Measurements from ENCODE around the gene APOA4. TPM values are rescaled to one million over a fixed set of nuclear protein-coding genes. Genes with fewer than 3 reads are reported as not detected.

APOA4 gene
- total and polyA plus RNA-seq, 2 of the 13 experiments (the other 11 are each of a cell fraction or from before 2014, with no cell fraction given): 3.8 to 7.2 TPM

GRCh38 chr11:116791002-116791812 is 31.9 kb downstream of the APOA4 start (continued):
- TF ChIP-seq STAG1 (CRISPR knock-in tag; IDR thresholded peaks at IDR 0.05): peak; percentile 97
- TF ChIP-seq ZBTB1 (CRISPR knock-in tag; IDR thresholded peaks at IDR 0.05; ENCODE audit: borderline replicate concordance): no peak
- TF ChIP-seq KMT2B (CRISPR knock-in tag; IDR thresholded peaks at IDR 0.05): peak; percentile 65
- no peak for TF ChIP-seq HOXA9 (CRISPR knock-in tag; IDR thresholded peaks at IDR 0.05; ENCODE audit: borderline replicate concordance)
- no peak; the same call in 1 of the 2 replicates for TF ChIP-seq POGZ (CRISPR knock-in tag; IDR thresholded peaks at IDR 0.05)
- TF ChIP-seq JDP2 (CRISPR knock-in tag; IDR thresholded peaks at IDR 0.05; ENCODE audit: borderline replicate concordance): no peak
- no peak for TF ChIP-seq ZNF776 (CRISPR knock-in tag; IDR thresholded peaks at IDR 0.05)
- peak; percentile 60; the same call in 1 of the 2 replicates for TF ChIP-seq ZNF670 (CRISPR knock-in tag; IDR thresholded peaks at IDR 0.05; ENCODE audit: borderline replicate concordance)
- peak; percentile 40; the same call in 1 of the 2 replicates for TF ChIP-seq RARA (CRISPR knock-in tag; IDR thresholded peaks at IDR 0.05)
- peak; percentile 65; the same call in 1 of the 2 replicates for TF ChIP-seq ZNF572 (CRISPR knock-in tag; IDR thresholded peaks at IDR 0.05)
- 0 out of 2 replicates have a peak, but pooled peaks have one; percentile 36 for TF ChIP-seq ZNF138 (CRISPR knock-in tag; IDR thresholded peaks at IDR 0.05; ENCODE audit: low read depth)
- peak; percentile 60 for TF ChIP-seq MEIS1 (CRISPR knock-in tag; IDR thresholded peaks at IDR 0.05; ENCODE audit: borderline replicate concordance)
- TF ChIP-seq AGO1 (IDR thresholded peaks at IDR 0.05; ENCODE audit: low read depth, low read length, poor library complexity, severe bottlenecking): no peak
- no peak for TF ChIP-seq SOX6 (IDR thresholded peaks at IDR 0.05)
- peak; percentile 81 for TF ChIP-seq SOX6 (CRISPR knock-in tag; IDR thresholded peaks at IDR 0.05)
- TF ChIP-seq SIX4 (CRISPR knock-in tag; IDR thresholded peaks at IDR 0.05): no peak
- TF ChIP-seq SRSF1 (optimal IDR thresholded peaks at IDR 0.05; ENCODE audit: low read depth, low read length): peak; percentile 31
- no peak for TF ChIP-seq ARNT (IDR thresholded peaks at IDR 0.05)
- TF ChIP-seq ZNF10 (CRISPR knock-in tag; IDR thresholded peaks at IDR 0.05; ENCODE audit: borderline replicate concordance, low read depth): no peak
- TF ChIP-seq EHMT2 (IDR thresholded peaks at IDR 0.05; ENCODE audit: borderline replicate concordance, low read depth, low read length): no peak
- TF ChIP-seq CSRNP1 (CRISPR knock-in tag; IDR thresholded peaks at IDR 0.05): no peak
- TF ChIP-seq NFRKB (IDR thresholded peaks at IDR 0.05): no peak
- TF ChIP-seq ZSCAN9 (CRISPR knock-in tag; IDR thresholded peaks at IDR 0.05; ENCODE audit: borderline replicate concordance): no peak
- TF ChIP-seq ZNF17 (CRISPR knock-in tag; IDR thresholded peaks at IDR 0.05): no peak
- TF ChIP-seq RNF2 (conservative IDR thresholded peaks at IDR 0.05; ENCODE audit: low read depth): no peak
- TF ChIP-seq ESRRA (CRISPR knock-in tag; IDR thresholded peaks at IDR 0.05; ENCODE audit: low read depth): no peak; the same call in 1 of the 2 replicates
- TF ChIP-seq ARNTL (CRISPR knock-in tag; IDR thresholded peaks at IDR 0.05): 0 out of 2 replicates have a peak, but pooled peaks have one; percentile 30
- TF ChIP-seq ETV5 (CRISPR knock-in tag; IDR thresholded peaks at IDR 0.05; ENCODE audit: borderline replicate concordance): no peak
- peak; percentile 57; the same call in 1 of the 2 replicates for TF ChIP-seq KAT8 (CRISPR knock-in tag; IDR thresholded peaks at IDR 0.05)
- peak; percentile 84 for TF ChIP-seq REPIN1 (CRISPR knock-in tag; IDR thresholded peaks at IDR 0.05; ENCODE audit: borderline replicate concordance, low read depth)
- peak; percentile 39; the same call in 1 of the 2 replicates for TF ChIP-seq ZNF784 (CRISPR knock-in tag; IDR thresholded peaks at IDR 0.05; ENCODE audit: borderline replicate concordance)

Measured in HepG2 (cell line).